Liver (tissue), 3 donors: Measurements from ENCODE around the gene SULT1A2.

Experiments used
- CTCF ChIP-seq: fragments of 150-350 bp; IDR thresholded peaks from 2 replicates; pipeline ENCODE4 v1.5.1; 2017; ENCODE audit warnings: improper control_type of control experiment, low read depth, low read length; ENCODE audit not compliant: missing input control
- HNF4G ChIP-seq: IDR thresholded peaks from 2 replicates; pipeline ENCODE4 v1.6.1; 2016; ENCODE audit warnings: antibody characterized with exemption
- RAD21 ChIP-seq, 2 donors: IDR thresholded peaks; 2 replicates each; pipeline ENCODE4 v1.6.1; 2016; ENCODE audit warnings: antibody characterized with exemption in 2 of 2, mild to moderate bottlenecking in 2 of 2
- REST ChIP-seq: IDR thresholded peaks from 2 replicates; pipeline ENCODE4 v1.6.1; 2016; ENCODE audit warnings: antibody characterized with exemption, mild to moderate bottlenecking
- TAF1 ChIP-seq: conservative IDR thresholded peaks from 2 replicates; pipeline ENCODE4 v1.6.1; 2016; ENCODE audit warnings: antibody characterized with exemption, mild to moderate bottlenecking
- YY1 ChIP-seq: IDR thresholded peaks from 2 replicates; pipeline ENCODE4 v1.6.1; 2016; ENCODE audit warnings: antibody characterized with exemption, mild to moderate bottlenecking
- TF ChIP-seq, protein P1 (sequence below): IDR thresholded peaks from 2 replicates; pipeline ENCODE4 v1.6.1; 2016; ENCODE audit warnings: antibody characterized with exemption
- donor health status: healthy.
- donor health status: healthy.

- TF ChIP-seq CTCF (no peak), RAD21 (IDR thresholded peaks at IDR 0.05) (no peak), TAF1 (no peak), REST (no peak), HNF4G (no peak), YY1 (no peak)
- TF ChIP-seq, protein P1, sequence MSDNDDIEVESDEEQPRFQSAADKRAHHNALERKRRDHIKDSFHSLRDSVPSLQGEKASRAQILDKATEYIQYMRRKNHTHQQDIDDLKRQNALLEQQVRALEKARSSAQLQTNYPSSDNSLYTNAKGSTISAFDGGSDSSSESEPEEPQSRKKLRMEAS = no peak
These were observed 21.3 kb downstream of the SULT1A2 start for GRCh38 chr16:28575446-28576109.
